Hepatic stellate cell (primary cell): ENCODE measurements around the gene TAGLN.
"Not testable (repeated sequence)": the region's sequence is repeated elsewhere in the genome, so short reads cannot be mapped to it uniquely, and the experiment has no call there.

Source experiments
- DNase-seq: peaks from one replicate; pipeline ENCODE4 v3.0.0; 2011; ENCODE audit warnings: low spot score

TAGLN gene

DNA sequence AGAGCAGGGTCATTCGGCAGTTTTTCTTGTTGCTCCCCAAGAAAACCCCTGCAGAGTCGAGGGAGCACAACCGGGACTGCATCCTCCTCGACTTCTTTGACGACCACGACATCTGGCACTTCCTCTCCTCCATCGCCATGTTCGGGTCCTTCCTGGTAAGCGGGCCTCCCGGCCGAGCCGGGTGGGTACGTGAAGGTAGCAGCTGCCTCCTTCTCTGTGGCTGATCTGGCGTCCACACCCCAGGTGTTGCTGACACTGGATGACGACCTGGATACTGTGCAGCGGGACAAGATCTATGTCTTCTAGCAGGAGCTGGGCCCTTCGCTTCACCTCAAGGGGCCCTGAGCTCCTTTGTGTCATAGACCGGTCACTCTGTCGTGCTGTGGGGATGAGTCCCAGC is 3.4 kb upstream of the TAGLN start:
- no peak for DNase-seq

DNA sequence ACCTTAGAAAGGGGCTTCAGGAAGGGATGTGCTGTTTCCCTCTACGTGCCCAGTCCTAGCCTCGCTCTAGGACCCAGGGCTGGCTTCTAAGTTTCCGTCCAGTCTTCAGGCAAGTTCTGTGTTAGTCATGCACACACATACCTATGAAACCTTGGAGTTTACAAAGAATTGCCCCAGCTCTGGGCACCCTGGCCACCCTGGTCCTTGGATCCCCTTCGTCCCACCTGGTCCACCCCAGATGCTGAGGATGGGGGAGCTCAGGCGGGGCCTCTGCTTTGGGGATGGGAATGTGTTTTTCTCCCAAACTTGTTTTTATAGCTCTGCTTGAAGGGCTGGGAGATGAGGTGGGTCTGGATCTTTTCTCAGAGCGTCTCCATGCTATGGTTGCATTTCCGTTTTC is 2.2 kb upstream of the TAGLN start:
- DNase-seq: no peak

- no peak for DNase-seq
Observed at GRCh38 chr11:117197516-117198456, 1.4 kb upstream of the TAGLN start.

GRCh38 chr11:117198613-117199012 is 557 bp upstream of the TAGLN start:
- no peak for DNase-seq

GRCh38 chr11:117199916-117200812 is 994 bp downstream of the TAGLN start:
- no peak for DNase-seq

GRCh38 chr11:117200813-117201657 is 1.9 kb downstream of the TAGLN start:
- no peak for DNase-seq

- DNase-seq: no peak
Observed at GRCh38 chr11:117201658-117202305, 2.6 kb downstream of the TAGLN start.

DNA sequence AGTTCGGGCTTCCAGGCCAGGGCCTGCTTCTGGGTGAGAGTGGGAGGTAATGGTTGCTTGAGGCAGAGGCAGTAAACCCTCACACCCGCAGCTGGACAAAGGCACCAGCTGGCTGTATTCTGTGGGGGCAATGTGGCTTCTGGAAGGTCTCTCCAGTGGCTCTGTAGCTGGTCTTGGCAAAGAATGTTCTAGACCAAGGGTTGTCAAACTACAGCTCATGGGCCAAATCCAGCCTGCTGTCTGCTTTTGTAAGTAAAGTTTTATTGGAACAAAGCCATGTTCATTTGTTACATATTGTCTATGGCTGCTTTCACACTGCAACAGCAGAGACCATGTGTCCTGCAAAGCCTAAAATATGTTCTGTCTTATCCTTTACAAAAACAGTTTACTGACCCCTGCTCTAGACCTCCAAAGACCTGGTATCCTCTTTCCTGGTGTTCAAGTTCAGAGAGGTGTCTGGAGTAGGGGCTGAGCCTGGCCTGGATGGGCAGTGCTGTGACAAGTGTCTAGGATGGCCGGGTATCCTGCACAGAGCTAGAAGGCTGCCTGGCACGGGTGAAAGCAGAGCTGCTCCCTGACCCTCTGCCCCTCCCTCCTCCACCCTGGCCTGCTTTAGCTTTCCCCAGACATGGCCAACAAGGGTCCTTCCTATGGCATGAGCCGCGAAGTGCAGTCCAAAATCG is 3.4 kb downstream of the TAGLN start:
- no peak for DNase-seq

GRCh38 chr11:117203069-117203407 is 3.9 kb downstream of the TAGLN start:
- no peak for DNase-seq

DNA sequence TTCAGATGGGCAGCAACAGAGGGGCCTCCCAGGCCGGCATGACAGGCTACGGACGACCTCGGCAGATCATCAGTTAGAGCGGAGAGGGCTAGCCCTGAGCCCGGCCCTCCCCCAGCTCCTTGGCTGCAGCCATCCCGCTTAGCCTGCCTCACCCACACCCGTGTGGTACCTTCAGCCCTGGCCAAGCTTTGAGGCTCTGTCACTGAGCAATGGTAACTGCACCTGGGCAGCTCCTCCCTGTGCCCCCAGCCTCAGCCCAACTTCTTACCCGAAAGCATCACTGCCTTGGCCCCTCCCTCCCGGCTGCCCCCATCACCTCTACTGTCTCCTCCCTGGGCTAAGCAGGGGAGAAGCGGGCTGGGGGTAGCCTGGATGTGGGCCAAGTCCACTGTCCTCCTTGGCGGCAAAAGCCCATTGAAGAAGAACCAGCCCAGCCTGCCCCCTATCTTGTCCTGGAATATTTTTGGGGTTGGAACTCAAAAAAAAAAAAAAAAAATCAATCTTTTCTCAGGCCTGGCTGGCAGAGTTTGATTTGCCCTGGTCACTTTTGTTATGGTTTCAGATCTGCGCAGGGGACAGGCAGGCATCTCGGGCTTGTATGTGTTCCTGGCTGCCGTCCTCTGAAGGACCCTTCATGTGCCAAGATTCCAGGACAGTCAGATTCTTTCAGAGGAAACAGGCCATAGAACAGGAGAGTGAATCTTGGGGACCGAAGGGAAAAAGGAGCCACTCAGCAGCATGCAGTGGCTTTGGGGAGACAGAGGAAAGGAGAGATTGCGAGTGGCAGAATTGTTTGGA is 5.3 kb downstream of the TAGLN start:
- DNase-seq: no peak

DNA sequence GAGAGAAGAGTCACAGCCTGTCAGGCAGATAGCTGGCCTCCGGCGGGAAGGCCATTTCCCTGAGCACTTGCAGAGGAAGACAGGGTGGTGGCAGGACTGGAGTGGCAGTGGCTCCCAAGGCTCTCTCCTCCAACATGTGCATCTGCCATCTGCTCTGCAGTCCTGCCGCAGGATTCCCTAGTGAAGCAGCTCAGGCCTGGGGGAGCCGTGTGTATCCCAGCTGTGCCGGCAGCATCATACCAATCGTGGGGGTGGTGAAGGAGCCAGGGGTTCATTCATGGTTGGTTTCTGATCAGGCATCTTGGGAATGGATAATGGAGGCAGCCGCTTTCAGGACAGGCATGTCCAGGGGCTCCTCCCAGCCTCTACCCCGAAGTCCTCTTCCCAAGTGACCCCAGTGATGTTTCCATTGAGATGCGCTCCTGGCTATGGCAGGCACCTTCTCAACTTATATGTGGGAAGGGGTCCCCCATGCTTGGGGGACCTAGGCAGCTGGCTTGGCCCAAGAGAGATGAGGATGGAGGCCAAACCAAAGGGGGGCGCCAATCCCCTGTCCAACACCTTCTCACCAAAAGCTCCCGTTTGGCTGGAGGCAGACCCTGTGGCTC is 6.1 kb downstream of the TAGLN start:
- DNase-seq: no peak

DNA sequence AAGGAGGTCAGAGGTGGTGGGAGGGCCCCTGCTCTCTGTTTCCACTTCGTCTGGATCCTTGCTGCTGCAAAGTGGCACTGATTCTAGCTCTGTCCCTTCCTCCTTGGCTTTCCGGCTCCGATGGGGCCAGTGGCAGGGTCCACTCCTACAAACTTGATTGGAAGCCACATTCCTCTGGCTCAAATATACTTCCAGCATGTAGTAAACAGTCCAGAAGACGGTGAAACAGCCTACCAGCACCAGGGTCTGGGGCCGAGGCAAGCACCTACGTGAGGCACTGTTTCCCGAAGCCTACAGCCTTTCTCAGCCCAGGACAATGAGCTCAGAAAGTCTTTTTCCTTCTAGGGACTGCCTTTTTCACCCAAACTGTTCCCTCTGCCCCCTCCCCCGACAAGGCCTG is 6.9 kb downstream of the TAGLN start:
- not testable (repeated sequence) for DNase-seq

GRCh38 chr11:117206859-117207258 is 7.7 kb downstream of the TAGLN start:
- DNase-seq: not testable (repeated sequence)

DNA sequence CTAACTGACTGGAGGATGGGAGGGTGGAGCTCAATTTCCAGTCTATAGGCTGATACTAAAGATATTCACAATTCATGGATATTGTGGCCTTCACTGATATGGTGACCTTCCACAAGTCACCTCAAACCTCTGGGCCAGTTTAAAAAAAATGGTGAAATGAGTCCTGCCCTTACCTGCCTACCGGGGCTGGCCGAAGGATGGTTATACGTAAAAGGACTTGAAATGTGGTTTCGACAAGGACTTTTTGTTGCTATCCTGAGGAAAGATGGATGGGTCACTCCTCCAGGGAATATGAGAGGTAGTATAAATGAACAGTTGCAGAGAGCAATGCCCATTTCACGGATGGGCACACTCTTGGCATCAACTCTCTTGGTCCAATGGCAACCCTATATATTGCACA is 8.3 kb downstream of the TAGLN start:
- DNase-seq: not testable (repeated sequence)

- not testable (repeated sequence) for DNase-seq
Observed at GRCh38 chr11:117208710-117209109, 9.5 kb downstream of the TAGLN start.

- DNase-seq: not testable (repeated sequence)
Observed at GRCh38 chr11:117209351-117210125, 10.4 kb downstream of the TAGLN start.

DNA sequence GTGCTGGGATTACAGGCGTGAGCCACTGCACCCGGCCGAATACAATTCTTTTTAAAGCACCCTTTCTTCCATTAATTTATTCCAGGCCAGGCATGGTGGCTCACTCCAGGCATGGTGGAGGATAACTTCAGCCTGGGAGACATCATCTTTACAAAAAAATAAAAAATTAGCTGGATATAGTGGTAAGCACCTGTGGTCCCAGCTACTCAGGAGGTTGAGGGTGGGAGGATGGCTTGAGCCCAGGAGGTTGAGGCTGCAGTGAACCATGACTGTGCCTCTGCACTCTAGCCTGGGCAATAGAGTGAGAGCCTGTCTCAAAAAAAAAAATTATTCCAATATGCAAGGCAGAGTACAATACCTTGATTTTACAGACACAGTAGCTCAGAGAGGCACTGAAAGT is 11.4 kb downstream of the TAGLN start:
- no peak for DNase-seq

GRCh38 chr11:117212697-117213355 is 13.7 kb downstream of the TAGLN start:
- DNase-seq: no peak
